NB4 (cell line): ENCODE results near the gene DLX4.

Experiments
- CTCF ChIP-seq: IDR thresholded peaks from one replicate; pipeline ENCODE4 v1.5.1; 2012; ENCODE audit warnings: low read depth, low read length
- POLR2A ChIP-seq: IDR thresholded peaks from 2 replicates; pipeline ENCODE4 v1.6.1; 2011; ENCODE audit warnings: mild to moderate bottlenecking; ENCODE audit not compliant: insufficient read length; ENCODE audit errors: extremely low read depth

GRCh38 chr17:49936386-49936785 lies 32.6 kb upstream of the DLX4 start:
- no peak for TF ChIP-seq CTCF
- TF ChIP-seq POLR2A = no peak
